T-cell (primary cell): ENCODE results near the gene SRM. TPM values are rescaled to one million over a fixed set of nuclear protein-coding genes. Genes with fewer than 3 reads are reported as not detected.
"Not testable (repeated sequence)": the region's sequence is repeated elsewhere in the genome, so short reads cannot be mapped to it uniquely, and the experiment has no call there.

Experiments used
- ATAC-seq, 4 experiments: fragments of 200-7000 bp in 3 of 4; fragments of 150-1000 bp in 1 of 4; cut with Tn5 transposase; replicated peaks in 1 of 4; 1 replicate in 3 of 4; 2 replicates in 1 of 4; pipeline ENCODE4 v1.10.0; 2021; ENCODE audit warnings: moderate library complexity in 3 of 4, mild to moderate bottlenecking in 2 of 4, moderate number of reproducible peaks in 1 of 4
- CTCF ChIA-PET, 2 donors: fragments of 300-600 bp; sonication (Branson Sonifier 250); formaldehyde crosslinking; loops; one replicate each; lab custom pipeline; 2022; ENCODE audit warnings: antibody characterized with exemption in 2 of 2; lab: Charles Lee
- POLR2A ChIA-PET, 2 donors: fragments of 300-600 bp; sonication (Branson Sonifier 250); formaldehyde crosslinking; loops; one replicate each; lab custom pipeline; 2022; ENCODE audit warnings: antibody characterized with exemption in 2 of 2; lab: Charles Lee
- DNase-seq, 35 experiments: peaks; one replicate each; pipeline versions ENCODE4 v3.0.0 to v3.0.0-alpha.2; 2013 to 2023
- H3K27ac ChIP-seq: one replicate; pipeline ENCODE4 v1.5.1; 2013; ENCODE audit warnings: low read length
- H3K27me3 ChIP-seq, 2 experiments: replicated peaks in 1 of 2; 1 replicate in 1 of 2; 2 replicates in 1 of 2; pipeline versions ENCODE4 v1.6.1 to v1.7.0; 2013; ENCODE audit warnings: low read length in 1 of 2, mixed read lengths in 1 of 2; ENCODE audit not compliant: control insufficient read depth in 2 of 2, insufficient read depth in 2 of 2; ENCODE audit errors: extremely low read depth in 1 of 2
- H3K36me3 ChIP-seq, 2 donors: 1 replicate in 1 of 2; 2 replicates in 1 of 2; pipeline versions ENCODE4 v1.6.1 to v1.7.0; 2013; ENCODE audit warnings: low read length in 1 of 2; ENCODE audit not compliant: control insufficient read depth in 2 of 2, insufficient read depth in 1 of 2; ENCODE audit errors: extremely low read depth in 1 of 2
- H3K4me1 ChIP-seq, 2 experiments: 1 replicate in 1 of 2; 2 replicates in 1 of 2; pipeline versions ENCODE4 v1.6.1 to v1.7.0; 2013; ENCODE audit warnings: low read length in 2 of 2, mixed read lengths in 1 of 2; ENCODE audit not compliant: insufficient read depth in 2 of 2, control insufficient read depth in 1 of 2; ENCODE audit errors: extremely low read depth in 1 of 2
- H3K4me3 ChIP-seq, 2 donors: 1 replicate in 1 of 2; 2 replicates in 1 of 2; pipeline versions ENCODE4 v1.5.1 to v1.7.0; 2013; ENCODE audit warnings: mild to moderate bottlenecking in 2 of 2, low read length in 1 of 2, moderate library complexity in 1 of 2; ENCODE audit not compliant: control insufficient read depth in 1 of 2; ENCODE audit errors: extremely low read depth in 1 of 2
- H3K9me3 ChIP-seq: 2 replicates; pipeline ENCODE4 v1.7.0; 2013
- H3K27ac Mint-ChIP-seq, 2 donors: one replicate each; pipeline ENCODE4 v1.8.0; 2020 to 2021; ENCODE audit warnings: mild to moderate bottlenecking in 2 of 2, mixed read lengths in 2 of 2
- H3K27me3 Mint-ChIP-seq, 2 donors: one replicate each; pipeline ENCODE4 v1.8.0; 2021 to 2022; ENCODE audit warnings: mixed read lengths in 2 of 2
- H3K36me3 Mint-ChIP-seq: one replicate; pipeline ENCODE4 v1.8.0; 2021; ENCODE audit warnings: mixed read lengths
- H3K4me1 Mint-ChIP-seq, 3 donors: one replicate each; pipeline ENCODE4 v1.8.0; 2020 to 2022; ENCODE audit warnings: mixed read lengths in 3 of 3, mild to moderate bottlenecking in 1 of 3
- H3K4me3 Mint-ChIP-seq, 3 donors: one replicate each; pipeline ENCODE4 v1.8.0; 2020 to 2022; ENCODE audit warnings: mild to moderate bottlenecking in 3 of 3, mixed read lengths in 3 of 3, moderate library complexity in 3 of 3
- H3K9me3 Mint-ChIP-seq, 3 donors: one replicate each; pipeline ENCODE4 v1.8.0; 2020 to 2022; ENCODE audit warnings: mixed read lengths in 3 of 3
- WGBS: methylation state at CpG from one replicate; pipeline ENCODE4 v1.1.5; 2013; ENCODE audit warnings: missing lambda C conversion rate; ENCODE audit not compliant: insufficient coverage; 5-methylcytosine and 5-hydroxymethylcytosine counted together
- total RNA-seq, 35 experiments: library from RNA in 6 of 35; stranded (reverse) in 6 of 35; fragments of 120-200 nt in 1 of 35; gene quantifications; one replicate each; pipeline versions ENCODE4 v1.2.1 to v1.2.4 and lab custom pipeline; 2013 to 2026

The SRM gene
- total RNA-seq, 5 donors from 2014 or later (not counting 1 experiment from before 2014, with no cell fraction given): 38.0 to 78.5 (median 72.4) TPM

- POLR2A ChIA-PET: no interaction called here
- H3K4me1 Mint-ChIP-seq: peaks cover 10 to 23% (median 19%) of the 10 kb centered on the region in 3 donors
- Histone ChIP-seq H3K4me3 (peak overlapping the region; percentile 81 to 87), H3K9me3 (no peaks in the 10 kb centered on the region), H3K4me1 (peaks cover 8 to 12% of the 10 kb centered on the region in 2 experiments), H3K27ac (peak overlapping the region; percentile 56), H3K36me3 (peaks cover 0 to 20% of the 10 kb centered on the region in 2 donors), H3K27me3 (no peaks in the 10 kb centered on the region)
- H3K4me3 Mint-ChIP-seq: peak overlapping the region; percentile 90 to 96 (median 90)
- H3K36me3 Mint-ChIP-seq: peaks cover 4% of the 10 kb centered on the region
- CTCF ChIA-PET: interaction anchor here in 1 of 2 donors (1.9 kb wide), 1 partner anchor 62 kb away, joined by 6 read pairs; no protein-coding TSS in a partner anchor
- 84% methylated on average over 9 of the region's 13 CpGs for WGBS
- peak overlapping the region; percentile 89 to 96 for H3K27ac Mint-ChIP-seq
- ATAC-seq (no peak), DNase-seq (no peak)
- no peaks in the 10 kb centered on the region for H3K9me3 Mint-ChIP-seq
- no peaks in the 10 kb centered on the region for H3K27me3 Mint-ChIP-seq
Observed at GRCh38 chr1:11100149-11100493, 40.3 kb upstream of the SRM start.

GRCh38 chr1:11099310-11100148 lies 39.7 kb upstream of the SRM start, which contains the start of gene EXOSC10:
EXOSC10 (minus strand) TSS chr1:11099869; CDS start chr1:11099831, 38 bp downstream.
- H3K27me3 Mint-ChIP-seq: no peaks in the 10 kb centered on the region
- H3K27ac ChIP-seq: peak within 1 kb of the TSS; percentile 56
- no peaks in the 10 kb centered on the region for H3K27me3 ChIP-seq
- no peaks in the 10 kb centered on the region for H3K9me3 ChIP-seq
- peak within 1 kb of the TSS; percentile 81 to 87 for H3K4me3 ChIP-seq
- H3K36me3 ChIP-seq: peaks cover 0 to 26% of the 10 kb centered on the region in 2 donors
- under 1% methylated on average over 68 of the region's 78 CpGs for WGBS
- ChIA-PET CTCF (interaction anchor here (0.5 to 2.7 kb wide), 4 partner anchors 12 to 90 kb away, joined by 3 to 17 read pairs (median 5); no protein-coding TSS in a partner anchor), POLR2A (interaction anchor here in 1 of 2 donors (0.7 to 0.8 kb wide), 3 partner anchors 18 to 808 kb away, joined by 3 to 5 read pairs (median 4); no protein-coding TSS in a partner anchor)
- no peaks in the 10 kb centered on the region for H3K9me3 Mint-ChIP-seq
- peak; percentile 85 to 96 (median 93) for DNase-seq
- peak; percentile 98 to 99 (median 98) for ATAC-seq
- H3K36me3 Mint-ChIP-seq: peaks cover 4% of the 10 kb centered on the region
- peak within 1 kb of the TSS; percentile 89 to 96 for H3K27ac Mint-ChIP-seq
- H3K4me3 Mint-ChIP-seq: peak within 1 kb of the TSS; percentile 90 to 96 (median 90)
- peaks cover 10 to 23% (median 19%) of the 10 kb centered on the region in 3 donors for H3K4me1 Mint-ChIP-seq
- H3K4me1 ChIP-seq: peaks cover 8 to 12% of the 10 kb centered on the region in 2 experiments

- Mint-ChIP-seq H3K27me3 (no peaks in the 10 kb centered on the region), H3K4me1 (peaks cover 10 to 23% (median 19%) of the 10 kb centered on the region in 3 donors), H3K27ac (peak overlapping the region; percentile 83 to 88), H3K4me3 (peak overlapping the region; percentile 90 to 96 (median 90)), H3K36me3 (peaks cover 4% of the 10 kb centered on the region), H3K9me3 (no peaks in the 10 kb centered on the region)
- H3K4me1 ChIP-seq: peaks cover 8 to 12% of the 10 kb centered on the region in 2 experiments
- 0% methylated on average over 2 of the region's 5 CpGs for WGBS
- H3K9me3 ChIP-seq: no peaks in the 10 kb centered on the region
- peak overlapping the region; percentile 81 to 87 for H3K4me3 ChIP-seq
- peaks cover 0 to 32% of the 10 kb centered on the region in 2 donors for H3K36me3 ChIP-seq
- ChIA-PET POLR2A (interaction anchor here in 1 of 2 donors (0.7 to 0.8 kb wide), 3 partner anchors 17 to 809 kb away, joined by 3 to 5 read pairs (median 4); no protein-coding TSS in a partner anchor), CTCF (interaction anchor here (0.5 to 2.7 kb wide), 5 partner anchors 12 to 316 kb away, joined by 3 to 17 read pairs (median 4); no protein-coding TSS in a partner anchor)
- ATAC-seq: no peak
- no peak for DNase-seq
- no peaks in the 10 kb centered on the region for H3K27me3 ChIP-seq
- no peak overlapping the region for H3K27ac ChIP-seq
Observed at GRCh38 chr1:11098931-11099309, 39.1 kb upstream of the SRM start.

GRCh38 chr1:11083784-11084183 lies 24.0 kb upstream of the SRM start:
- ATAC-seq, H3K27me3 ChIP-seq, H3K9me3 ChIP-seq, H3K27ac ChIP-seq, H3K27me3 Mint-ChIP-seq, DNase-seq, POLR2A ChIA-PET, H3K9me3 Mint-ChIP-seq, H3K4me3 Mint-ChIP-seq, CTCF ChIA-PET, H3K4me3 ChIP-seq, H3K4me1 Mint-ChIP-seq, H3K27ac Mint-ChIP-seq, H3K4me1 ChIP-seq: not testable (repeated sequence)
- peaks cover 55% of the 10 kb centered on the region for H3K36me3 Mint-ChIP-seq
- no CpG with 5 or more reads among the region's 3 CpGs for WGBS
- H3K36me3 ChIP-seq: peaks cover 4 to 54% of the 10 kb centered on the region in 2 donors

GRCh38 chr1:11080931-11081330 lies 21.1 kb upstream of the SRM start:
- Mint-ChIP-seq H3K4me1 (no peaks in the 10 kb centered on the region), H3K9me3 (no peaks in the 10 kb centered on the region), H3K27me3 (no peaks in the 10 kb centered on the region), H3K27ac (no peak overlapping the region), H3K4me3 (no peak overlapping the region), H3K36me3 (peaks cover 55% of the 10 kb centered on the region)
- no peaks in the 10 kb centered on the region for H3K4me1 ChIP-seq
- 98% methylated on average over 11 of the region's 12 CpGs for WGBS
- no peaks in the 10 kb centered on the region for H3K27me3 ChIP-seq
- ATAC-seq (no peak), DNase-seq (no peak)
- no peaks in the 10 kb centered on the region for H3K9me3 ChIP-seq
- no peak overlapping the region for H3K27ac ChIP-seq
- POLR2A ChIA-PET: no interaction called here
- H3K36me3 ChIP-seq: peaks cover 8 to 60% of the 10 kb centered on the region in 2 donors
- no peak overlapping the region for H3K4me3 ChIP-seq
- CTCF ChIA-PET: interaction anchor here in 1 of 2 donors (0.5 to 1.4 kb wide), 2 partner anchors 20 to 1414 kb away, joined by 3 to 4 read pairs; no protein-coding TSS in a partner anchor

- Histone ChIP-seq H3K4me3 (no peak overlapping the region), H3K4me1 (no peaks in the 10 kb centered on the region), H3K9me3 (no peaks in the 10 kb centered on the region), H3K36me3 (peaks cover 13 to 81% of the 10 kb centered on the region in 2 donors), H3K27ac (no peak overlapping the region), H3K27me3 (no peaks in the 10 kb centered on the region)
- 100% methylated on average over 2 of the region's 2 CpGs for WGBS
- Mint-ChIP-seq H3K27ac (peak overlapping the region in 1 of 2 donors; percentile 28), H3K36me3 (peaks cover 54% of the 10 kb centered on the region), H3K9me3 (no peaks in the 10 kb centered on the region), H3K4me1 (no peaks in the 10 kb centered on the region), H3K4me3 (no peak overlapping the region), H3K27me3 (no peaks in the 10 kb centered on the region)
- POLR2A ChIA-PET: interaction anchor here in 1 of 2 donors (0.6 kb wide), 1 partner anchor 19 kb away, joined by 3 read pairs; no protein-coding TSS in a partner anchor
- ATAC-seq (no peak), DNase-seq (no peak)
- CTCF ChIA-PET: no interaction called here
Observed at GRCh38 chr1:11078631-11079030, 18.8 kb upstream of the SRM start.
